ENCODE results near the gene GPR180.

The GPR180 gene

DNA sequence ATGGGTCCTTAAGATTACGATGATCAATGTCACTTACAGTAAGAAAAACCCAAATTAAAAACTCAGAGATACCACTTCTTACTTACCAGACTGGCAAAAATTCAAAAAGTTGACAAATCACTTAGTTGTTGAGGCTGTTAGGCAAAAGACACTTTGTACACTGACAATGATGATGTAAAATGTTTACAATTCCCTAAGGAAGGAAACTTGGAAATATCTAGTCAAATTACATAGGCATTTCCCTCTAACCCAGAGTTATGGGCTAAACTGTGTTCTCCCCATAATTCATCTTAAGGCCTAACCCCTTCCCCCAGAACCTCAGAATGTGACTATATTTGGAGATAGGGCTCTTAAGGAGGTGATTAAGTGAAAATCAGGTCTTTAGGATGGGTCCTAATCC is 17.7 kb upstream of the GPR180 start:
- DNase-seq (ENCODE audit: extremely low read depth, low read depth), result no peak
- TF ChIP-seq, protein P1, sequence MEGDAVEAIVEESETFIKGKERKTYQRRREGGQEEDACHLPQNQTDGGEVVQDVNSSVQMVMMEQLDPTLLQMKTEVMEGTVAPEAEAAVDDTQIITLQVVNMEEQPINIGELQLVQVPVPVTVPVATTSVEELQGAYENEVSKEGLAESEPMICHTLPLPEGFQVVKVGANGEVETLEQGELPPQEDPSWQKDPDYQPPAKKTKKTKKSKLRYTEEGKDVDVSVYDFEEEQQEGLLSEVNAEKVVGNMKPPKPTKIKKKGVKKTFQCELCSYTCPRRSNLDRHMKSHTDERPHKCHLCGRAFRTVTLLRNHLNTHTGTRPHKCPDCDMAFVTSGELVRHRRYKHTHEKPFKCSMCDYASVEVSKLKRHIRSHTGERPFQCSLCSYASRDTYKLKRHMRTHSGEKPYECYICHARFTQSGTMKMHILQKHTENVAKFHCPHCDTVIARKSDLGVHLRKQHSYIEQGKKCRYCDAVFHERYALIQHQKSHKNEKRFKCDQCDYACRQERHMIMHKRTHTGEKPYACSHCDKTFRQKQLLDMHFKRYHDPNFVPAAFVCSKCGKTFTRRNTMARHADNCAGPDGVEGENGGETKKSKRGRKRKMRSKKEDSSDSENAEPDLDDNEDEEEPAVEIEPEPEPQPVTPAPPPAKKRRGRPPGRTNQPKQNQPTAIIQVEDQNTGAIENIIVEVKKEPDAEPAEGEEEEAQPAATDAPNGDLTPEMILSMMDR (IDR thresholded peaks at IDR 0.05; ENCODE audit: low read depth, low read length), result no peak

- TF ChIP-seq, protein P1 (IDR thresholded peaks at IDR 0.05; ENCODE audit: low read depth, low read length), result no peak
- no peak for DNase-seq (ENCODE audit: extremely low read depth, low read depth)
Observed at GRCh38 chr13:94585543-94586101, 16.0 kb upstream of the GPR180 start.

DNA sequence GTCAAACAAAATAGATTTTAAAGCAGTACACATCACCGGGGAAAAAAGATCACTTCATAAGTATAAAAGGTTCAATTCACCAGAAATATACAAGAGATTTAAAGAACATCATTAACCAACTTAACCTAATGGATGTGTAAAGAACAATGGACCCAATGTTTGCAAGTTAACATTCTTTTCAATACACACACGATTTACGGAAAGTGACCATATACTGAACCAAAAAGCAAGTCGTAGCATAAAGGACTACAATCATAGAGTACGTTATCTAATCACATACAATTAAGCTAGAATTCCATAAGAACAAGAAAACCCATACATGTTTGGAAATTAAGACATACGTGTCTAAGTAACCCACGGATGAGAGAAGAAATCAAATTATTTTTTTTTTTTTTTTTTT is 15.3 kb upstream of the GPR180 start:
- TF ChIP-seq, protein P1 (IDR thresholded peaks at IDR 0.05; ENCODE audit: low read depth, low read length), result no peak
- DNase-seq (ENCODE audit: extremely low read depth, low read depth), result no peak

DNA sequence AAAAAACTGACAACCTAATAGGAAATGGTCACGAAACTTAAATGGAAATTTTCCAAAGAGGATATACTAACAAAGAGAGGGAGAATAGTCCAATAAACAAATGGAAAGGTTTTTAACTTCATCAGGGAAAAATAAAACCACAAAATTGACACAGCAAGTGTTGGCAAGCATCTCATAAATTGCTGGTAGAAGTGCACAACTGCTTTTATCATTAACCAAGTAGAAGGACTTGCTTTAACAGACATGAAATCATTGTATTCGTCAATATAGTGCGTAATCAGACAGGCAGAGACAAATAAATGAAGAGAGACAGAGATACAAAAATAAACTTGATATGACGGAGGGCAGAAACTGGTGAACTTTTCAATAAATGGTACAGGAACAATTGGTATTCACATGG is 13.1 kb upstream of the GPR180 start:
- no peak for DNase-seq (ENCODE audit: extremely low read depth, low read depth)
- TF ChIP-seq, protein P1 (IDR thresholded peaks at IDR 0.05; ENCODE audit: low read depth, low read length), result no peak

GRCh38 chr13:94590744-94591143 is 10.9 kb upstream of the GPR180 start:
- no peak for DNase-seq (ENCODE audit: extremely low read depth, low read depth)
- TF ChIP-seq, protein P1 (IDR thresholded peaks at IDR 0.05; ENCODE audit: low read depth, low read length), result no peak

GRCh38 chr13:94595001-94595949 is 6.4 kb upstream of the GPR180 start:
- DNase-seq (ENCODE audit: extremely low read depth, low read depth), result no peak
- TF ChIP-seq, protein P1 (IDR thresholded peaks at IDR 0.05; ENCODE audit: low read depth, low read length), result no peak

DNA sequence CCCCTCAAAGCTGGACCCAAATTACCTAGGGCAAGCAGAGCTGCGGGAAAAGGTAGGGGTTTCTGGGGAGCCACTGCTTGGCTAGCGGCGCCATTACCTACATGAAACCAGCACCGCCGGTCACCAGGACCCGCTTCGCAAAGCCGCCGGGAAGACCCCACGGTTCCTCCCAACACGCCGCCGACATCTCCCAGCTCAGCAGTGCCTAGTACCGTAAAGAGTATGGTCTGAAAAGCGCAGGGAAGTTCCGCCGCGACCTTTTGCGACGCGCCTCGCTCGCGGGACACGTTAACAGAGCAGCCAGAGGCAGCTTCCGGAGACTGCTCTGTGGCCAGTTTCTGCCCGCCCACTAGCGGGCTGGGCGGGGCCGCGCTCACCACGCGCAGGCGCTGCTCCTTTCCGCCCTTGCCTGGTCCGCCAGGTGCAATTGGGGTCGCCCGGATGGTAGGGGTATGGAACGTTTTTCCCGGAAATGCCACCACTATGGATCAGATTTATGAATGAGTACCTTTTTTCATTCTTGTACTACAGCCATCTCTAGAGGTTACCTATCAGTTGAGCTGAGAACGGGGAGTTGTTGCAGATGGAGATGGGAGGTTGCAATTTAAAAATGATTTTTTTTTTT is 5.6 kb upstream of the GPR180 start, which contains the start of gene TGDS:
TSS of gene TGDS (minus strand) at position 203 of the 625 bp plus-strand sequence. CDS start at position 187, 16 bp downstream.
- peak; percentile 77 for DNase-seq (ENCODE audit: extremely low read depth, low read depth)
- TF ChIP-seq, protein P1 (IDR thresholded peaks at IDR 0.05; ENCODE audit: low read depth, low read length), result no peak

Data from AG09319 (cell line).